Measurements from ENCODE around the gene ATXN7L3. TPM values are rescaled to one million over a fixed set of nuclear protein-coding genes. Genes with fewer than 3 reads are reported as not detected.

Gene ATXN7L3
- polyA plus RNA-seq, 5 donors, result 50.4 to 72.3 (median 58.5) TPM

DNA sequence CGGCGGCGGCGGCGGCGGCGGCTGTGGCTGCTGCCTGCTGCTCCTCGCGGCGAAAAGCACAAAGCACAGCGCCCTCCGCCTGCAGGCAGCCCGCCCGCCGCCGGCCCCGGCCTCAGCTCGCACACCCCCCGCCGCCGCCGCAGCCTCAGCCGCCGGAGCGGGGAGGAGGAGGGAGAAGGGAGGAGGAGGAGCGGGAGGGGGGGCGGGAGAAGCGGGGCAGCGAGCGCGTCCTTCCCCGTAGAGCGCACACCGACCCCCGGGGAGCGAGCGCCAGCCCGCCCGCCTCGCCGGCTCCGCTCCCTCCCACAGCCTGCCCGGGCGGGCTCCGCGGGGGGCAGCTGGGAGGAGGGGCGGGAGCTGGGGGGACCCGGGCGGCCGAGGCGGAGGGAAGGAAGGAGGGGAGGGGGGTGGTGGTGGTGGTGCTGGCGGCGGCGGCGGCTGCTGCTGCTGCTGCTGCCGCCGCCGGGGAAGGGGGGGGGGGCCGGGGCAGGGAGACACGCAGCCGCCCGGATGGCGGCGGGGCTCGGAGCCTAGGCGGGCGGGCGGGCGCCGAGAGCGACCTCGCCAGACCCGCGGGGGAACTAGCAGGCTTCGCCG lies 20.0 kb upstream of the ATXN7L3 start, which contains the start of gene UBTF:
UBTF (minus strand) TSS at position 60 of the 597 bp plus-strand sequence. CDS start 1,446 bp downstream, outside the sequence.
- peak; percentile 71 to 75 for DNase-seq

DNA sequence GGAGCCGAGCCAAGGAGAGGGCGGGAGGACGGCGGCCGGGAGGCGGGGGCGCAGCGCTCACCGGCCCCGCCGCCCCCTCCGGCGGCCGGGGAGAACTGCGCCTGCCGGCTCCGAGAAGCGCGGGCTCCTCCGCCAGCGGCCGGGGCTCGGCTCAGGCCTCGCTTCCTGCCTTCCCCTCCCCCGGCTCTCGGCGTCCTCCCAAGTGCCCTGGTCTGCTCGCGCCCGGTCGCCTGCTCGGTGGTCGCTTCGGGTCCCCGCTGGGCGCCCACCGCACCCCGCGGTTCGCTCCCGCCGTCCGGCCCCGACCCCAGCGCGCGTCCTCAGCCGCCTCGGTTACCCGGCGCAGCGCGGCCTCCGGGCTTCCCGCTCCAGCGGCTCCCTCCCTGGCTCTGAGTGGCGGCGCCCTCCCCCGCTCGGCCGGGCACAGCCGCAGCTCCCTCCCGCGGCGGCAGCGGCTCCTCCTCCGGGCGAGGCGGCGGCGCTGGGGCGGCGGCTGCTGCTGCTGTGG lies 19.5 kb upstream of the ATXN7L3 start:
- peak; percentile 62 to 67 for DNase-seq

DNA sequence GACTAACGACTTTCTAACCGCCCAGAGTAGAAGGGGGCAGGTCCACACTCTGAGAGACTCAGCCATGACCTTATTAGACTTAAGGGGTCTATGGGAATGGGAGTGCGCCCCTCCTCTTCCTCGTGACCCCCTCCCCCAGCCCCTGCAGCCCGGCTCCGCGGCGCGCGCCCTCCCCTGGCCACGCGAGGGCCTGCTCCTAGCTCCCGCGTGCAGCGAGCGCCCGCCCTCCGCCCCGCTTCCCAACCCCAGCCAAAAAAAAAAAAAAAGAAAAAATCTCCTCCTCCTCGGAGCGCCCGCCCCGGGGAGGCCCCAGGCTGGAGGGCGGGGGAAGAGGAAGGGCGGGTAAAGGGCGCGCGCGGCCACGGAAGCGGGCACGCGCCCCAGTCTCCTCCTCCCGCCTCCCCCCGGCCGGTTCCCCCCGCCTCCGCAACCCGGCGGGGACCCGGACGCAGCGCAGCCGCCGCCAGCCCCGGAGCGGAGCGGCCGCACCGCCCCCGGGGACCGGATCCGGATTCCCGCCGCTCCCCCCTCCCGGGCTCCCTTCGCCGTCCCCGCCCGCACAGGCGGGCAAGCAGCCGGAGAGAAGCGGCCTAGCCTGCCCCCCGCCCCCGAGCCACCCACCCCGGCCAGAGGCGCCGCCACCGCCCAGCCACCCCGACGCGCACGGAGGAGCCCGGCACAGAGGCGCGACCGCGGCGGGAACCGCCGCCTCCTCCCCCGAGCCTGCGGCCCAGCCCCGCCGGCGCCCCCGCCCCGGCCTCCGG lies 18.8 kb upstream of the ATXN7L3 start:
- peak; percentile 93 to 94 for DNase-seq

DNA sequence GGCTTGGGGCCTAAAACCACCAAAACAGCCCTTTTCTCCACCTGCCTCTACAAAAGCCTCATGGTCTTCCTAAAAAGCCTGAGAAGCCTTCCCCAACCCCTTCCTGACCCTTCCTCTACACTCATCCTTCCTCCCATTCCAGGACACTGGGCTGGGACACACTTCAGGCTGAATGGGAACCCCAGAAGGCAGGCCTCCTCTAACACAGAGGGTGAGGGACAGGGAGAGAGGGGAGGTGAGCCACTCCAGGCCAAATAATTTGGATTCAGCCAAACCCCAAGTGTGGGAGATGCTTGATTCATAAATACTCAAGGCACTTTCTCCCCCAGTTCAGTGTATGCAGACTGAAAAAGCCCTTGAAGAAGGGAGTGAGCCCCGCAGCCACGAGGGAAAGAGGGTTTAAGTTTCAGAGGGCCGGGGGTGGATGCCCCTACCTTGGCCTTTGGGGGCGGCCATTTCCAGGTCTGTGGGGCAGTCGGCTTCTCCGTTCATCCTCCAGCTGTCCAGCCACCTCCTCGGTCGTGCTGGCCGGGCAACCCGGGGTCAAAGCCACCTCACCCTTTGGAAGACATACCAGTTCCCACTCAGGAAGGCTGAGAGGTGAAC lies 18.2 kb upstream of the ATXN7L3 start:
- DNase-seq, result no peak

DNA sequence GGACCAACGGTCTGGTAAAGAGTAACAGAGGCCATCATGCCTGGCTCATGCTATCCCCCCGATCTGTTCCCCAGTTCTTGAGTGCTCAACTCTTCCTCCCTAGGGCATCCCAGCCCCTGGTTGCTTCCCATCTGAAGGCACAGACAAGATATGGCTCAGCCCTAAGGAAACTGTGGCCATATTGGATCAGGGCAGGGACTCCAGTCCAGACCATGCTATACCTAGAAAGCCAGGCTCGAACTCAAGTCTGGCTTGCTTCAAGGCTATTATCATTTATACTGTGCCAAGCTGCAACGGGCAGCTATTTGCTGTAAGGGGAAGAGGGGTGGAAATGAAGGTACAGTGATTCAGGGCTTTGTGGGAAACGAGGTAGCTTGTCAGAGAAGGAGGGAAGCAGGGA lies 17.0 kb upstream of the ATXN7L3 start:
- DNase-seq, result no peak

DNA sequence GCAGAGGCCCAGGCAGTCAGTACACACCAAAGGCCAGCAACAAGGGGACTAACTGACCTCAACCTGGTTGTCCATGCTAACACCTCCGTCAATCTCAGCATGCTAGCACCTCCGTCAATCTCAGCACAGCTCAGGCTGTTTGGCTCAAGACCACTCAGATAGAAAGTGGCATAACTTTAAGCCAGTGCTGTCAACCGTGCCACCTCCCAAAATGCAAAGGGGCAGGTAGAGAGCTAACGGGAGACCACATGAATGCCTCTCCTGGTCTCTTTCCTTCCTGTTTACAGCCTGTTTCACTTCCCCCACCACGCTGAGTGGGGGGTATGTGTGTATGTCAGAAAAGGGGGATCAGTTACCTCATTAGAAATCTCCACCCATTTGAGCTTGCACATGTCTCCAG lies 16.5 kb upstream of the ATXN7L3 start:
- DNase-seq, result no peak

DNA sequence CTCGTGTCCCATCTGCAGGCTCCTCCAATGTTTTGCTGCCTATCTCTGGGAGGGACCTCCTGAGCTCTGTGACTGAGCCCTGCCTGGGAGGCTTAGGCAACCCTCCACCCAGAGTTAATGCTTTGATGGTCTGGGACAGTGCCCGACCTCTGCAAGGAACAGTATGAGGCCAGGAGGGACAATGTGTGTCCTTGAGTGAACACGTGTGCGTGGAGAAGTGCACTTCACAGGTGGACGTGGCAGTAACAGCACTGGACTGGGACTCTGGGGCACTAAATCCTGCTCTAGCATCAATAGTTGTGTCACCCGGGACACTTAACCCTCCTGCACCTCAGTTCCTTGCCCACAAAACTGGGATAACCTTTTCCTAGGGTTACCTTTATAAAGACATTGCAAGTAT lies 15.2 kb upstream of the ATXN7L3 start:
- no peak for DNase-seq

DNA sequence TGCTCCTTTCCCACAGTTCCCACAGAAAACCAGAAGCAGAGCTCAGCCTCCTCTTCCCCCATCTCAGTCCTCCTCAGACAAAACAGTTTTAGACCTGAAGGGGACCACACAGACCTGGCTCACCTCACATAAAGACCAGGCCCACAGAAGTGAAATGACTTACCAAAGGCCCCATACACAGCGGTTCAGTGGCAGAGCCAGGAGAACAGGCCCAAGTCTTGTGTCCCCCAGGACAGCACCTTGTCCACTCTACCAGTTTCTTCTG lies 14.5 kb upstream of the ATXN7L3 start:
- DNase-seq, result no peak

DNA sequence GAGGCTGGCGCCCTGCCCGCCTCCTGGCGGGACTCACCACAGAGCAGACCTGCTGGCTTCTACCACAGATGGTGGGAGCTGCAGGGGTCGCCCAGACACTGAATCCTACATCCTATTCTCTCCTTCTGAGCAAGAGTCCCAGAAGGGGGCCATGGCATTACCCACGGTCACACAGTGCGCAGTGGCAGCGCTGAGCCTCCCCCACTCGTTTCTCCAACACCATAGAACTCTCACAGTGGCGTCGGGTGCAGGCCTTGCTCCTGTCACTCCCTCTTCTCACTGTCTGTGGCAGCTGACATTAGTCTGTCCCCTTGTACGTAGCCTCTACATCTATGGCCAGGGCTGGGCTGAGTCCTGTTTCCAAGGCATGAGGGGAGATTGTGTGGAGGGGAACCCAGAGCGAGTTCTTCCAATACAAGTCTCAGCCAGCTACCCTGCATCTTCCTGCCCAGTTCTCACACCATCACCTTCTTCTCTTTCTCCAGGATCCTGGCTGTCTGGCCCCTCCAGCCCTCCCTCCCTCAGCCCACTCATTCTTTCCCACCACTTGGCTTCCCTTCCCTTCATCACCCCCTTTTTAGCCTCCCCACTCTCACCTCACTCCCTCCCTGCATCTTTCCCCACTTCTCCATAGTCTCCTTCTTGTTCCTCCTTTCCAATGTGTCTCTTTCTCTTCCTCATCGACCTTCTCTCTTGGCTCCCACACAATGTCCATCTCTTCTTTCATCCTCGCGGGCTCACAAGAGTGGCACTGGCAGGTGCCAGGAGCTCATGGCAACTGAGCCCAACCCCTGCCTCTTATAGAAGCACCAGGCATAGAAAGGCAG lies 13.9 kb upstream of the ATXN7L3 start:
- no peak for DNase-seq

DNA sequence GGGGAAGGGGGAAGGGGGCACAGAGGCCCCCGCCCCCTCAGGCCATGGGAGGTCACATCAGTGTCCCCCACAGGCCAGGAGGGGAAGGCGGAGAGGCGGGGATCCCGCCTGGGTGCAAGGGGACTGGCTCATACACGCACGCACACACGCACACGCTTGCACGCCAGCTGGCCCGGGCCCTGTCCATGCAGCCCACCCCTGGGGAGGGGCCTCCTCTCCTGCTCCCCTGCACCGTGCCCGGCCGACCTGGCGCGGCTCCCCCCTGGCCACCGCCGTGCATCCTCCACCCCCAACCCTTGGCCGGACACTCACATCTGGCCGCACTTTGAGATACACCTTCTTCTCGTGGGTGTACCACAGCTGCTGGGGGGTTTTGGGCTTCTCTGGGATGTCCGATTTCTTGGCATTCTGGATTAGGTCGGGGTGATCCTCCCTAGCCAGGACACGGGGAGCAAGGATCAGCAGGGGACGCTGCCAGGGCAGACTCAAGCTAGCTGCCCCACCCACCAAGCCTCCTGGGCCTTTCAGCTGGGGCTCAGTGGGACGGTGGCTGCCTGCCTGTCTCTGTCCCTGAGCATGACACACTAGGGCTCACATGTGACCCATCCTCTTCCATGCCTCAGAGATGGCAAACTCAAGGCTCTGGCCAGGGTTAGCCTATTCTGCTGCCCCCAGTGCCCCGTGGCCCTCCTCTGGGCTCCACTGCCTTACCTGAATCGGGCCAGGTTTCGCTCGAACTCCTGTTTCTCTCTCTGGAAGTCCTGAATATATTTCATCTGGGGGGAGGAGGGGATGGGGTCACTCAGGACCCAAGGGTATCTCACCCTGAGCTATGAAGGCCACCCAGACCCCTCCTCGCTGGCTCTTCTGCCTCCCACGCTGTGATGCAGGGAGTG lies 13.1 kb upstream of the ATXN7L3 start:
- DNase-seq, result no peak

DNA sequence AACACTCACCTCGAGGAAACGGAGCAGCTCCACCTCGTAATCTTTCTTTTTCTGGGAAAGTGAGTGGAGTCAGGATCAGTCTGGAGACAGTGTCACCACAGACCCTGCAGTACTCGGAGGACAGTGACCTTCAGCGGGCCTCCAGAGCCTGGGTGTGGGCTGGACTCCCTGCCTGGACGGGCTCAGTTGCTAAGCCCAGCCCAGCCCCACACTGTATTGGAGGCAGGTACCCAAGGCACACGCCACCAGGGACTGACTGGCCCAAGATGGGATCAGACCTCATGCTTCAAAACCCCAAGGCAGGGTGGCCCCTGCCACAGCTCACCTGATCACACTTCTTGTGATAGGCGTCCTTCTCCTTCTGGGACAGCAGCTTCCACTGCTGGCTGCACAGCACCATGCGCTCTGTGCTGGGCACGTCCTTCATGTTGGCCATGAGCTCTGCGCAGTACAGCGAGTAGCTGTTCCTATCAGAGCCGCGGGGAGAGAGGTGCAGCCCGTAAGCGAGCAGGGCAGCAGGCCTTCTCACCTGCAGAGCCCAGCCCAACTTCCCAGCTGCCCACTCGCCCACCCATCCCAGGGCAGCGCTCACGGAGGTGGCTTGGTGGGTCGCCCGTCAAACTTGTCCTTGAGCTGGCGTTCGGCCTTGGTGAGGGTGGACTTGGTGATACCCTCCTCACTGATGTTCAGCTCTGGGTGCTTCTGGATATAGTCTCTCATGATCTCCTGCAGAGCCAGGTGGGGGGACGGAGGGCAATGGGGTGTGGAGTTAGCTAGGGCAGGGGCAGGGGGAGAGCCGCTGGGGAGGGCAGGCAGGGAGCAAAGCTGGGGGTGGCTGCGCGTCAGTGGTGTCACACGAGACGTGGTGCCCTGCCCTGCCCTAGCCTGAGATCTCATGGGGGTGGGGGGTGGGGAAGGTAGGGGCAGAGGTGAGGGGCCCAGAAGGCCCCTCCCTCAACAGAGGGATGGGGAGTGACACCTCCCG lies 11.9 kb upstream of the ATXN7L3 start:
- DNase-seq, result no peak

DNA sequence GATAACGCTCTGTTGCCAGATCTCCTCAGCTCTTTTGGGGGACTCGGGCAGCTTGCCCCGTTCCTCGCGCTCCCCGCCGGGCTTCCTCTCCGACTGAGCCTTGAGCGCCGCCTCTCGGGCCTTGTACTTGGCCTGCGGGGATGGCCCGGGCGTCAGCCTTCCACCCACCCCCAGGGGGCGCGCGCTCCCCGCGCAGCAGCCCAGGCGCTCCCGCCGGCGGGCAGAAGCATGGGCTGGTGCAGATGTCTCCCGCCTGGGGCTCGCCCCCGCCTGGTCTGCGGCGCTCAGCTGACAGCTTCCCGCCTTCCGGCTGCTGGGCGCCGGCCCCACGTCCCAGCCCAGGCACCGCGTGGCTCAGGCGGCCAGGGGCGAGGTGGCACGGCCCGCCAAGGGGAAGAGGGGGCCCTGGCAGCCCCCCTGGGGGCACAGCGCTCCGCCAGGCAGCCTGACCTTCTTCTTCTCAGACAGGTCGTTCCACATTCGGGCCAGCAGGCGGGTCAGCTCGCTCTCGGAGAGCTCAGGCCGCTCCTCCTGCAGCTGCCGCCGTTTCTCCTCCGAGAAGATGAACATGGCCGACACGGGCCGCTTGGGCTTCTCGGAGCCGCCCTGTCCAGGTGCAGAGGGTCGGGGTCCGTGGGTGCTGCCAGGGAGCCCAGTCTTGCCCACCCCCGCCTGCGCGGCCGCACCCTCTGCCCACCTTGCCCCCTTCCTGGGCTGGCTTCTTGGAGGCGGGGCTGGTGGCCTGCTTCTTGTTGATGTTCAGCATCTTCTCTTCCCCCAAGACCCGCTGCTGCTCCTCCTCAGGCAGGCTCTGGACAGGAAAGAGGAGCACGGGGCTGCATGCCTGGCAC lies 10.9 kb upstream of the ATXN7L3 start:
- DNase-seq, result peak; percentile 79

DNA sequence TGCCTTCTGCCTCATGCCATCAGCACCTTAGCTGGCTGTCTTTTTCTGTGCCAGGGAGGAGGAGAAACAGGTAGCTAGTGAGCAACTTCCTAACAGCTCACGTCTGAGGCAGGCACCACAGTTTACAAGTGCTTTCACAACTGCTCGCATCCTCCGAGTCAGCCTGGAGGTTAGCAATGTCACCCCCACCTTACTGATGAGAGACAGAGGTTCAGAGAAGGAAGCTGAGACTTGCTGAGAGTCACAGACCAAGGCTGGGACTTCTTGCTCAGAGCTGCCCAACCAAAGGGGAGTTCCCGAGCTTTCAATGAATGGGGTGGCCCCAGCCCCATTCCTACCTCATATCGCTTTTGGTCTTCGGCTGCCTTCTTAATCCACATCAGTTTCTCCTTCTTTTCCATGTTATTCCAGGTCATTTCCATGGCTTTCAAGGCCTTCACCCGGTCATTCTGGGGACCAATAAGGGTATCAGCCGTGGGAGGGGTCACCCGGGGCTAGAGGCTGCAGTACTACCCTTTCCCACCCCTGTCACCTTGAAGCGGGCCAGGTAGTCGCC lies 10.2 kb upstream of the ATXN7L3 start:
- no peak for DNase-seq

DNA sequence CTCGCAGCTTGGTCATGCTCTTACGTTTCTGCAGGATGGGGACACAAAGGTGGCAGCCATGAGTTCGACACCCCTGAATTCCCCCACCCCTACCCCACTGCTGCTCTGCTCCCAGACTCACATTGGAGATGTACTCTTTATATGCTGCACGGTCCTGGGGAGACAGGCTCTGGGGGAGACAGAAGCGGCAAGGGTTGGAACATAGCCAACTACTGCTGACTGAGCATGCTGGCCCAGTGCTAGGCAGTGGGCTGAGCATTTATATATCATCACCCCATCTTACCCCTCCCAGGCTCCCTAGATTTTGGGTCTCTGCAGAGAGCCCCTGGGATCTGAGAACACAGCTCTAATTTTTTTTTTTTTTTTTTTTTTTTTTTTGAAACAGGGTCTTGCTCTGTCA lies 8.1 kb upstream of the ATXN7L3 start:
- DNase-seq, result no peak

DNA sequence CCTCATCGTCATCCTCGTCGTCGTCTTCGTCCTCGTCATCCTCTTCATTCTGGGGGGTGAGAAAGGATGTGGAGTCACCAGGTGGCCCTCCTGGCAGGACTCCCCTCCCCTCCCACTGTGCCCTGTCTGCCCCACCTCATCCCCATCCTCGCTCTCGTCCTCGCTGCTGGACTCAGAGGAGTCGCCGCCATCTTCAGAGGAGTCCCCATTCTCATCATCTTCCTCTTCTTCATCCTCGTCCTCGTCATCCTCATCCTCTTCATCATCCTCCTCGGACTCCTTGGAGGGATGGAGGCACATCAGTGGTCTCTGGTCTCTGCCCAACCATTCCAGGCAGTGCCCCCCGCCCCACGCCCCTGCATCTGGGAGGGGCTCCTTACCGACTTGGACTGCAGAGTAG lies 7.6 kb upstream of the ATXN7L3 start:
- DNase-seq, result no peak

DNA sequence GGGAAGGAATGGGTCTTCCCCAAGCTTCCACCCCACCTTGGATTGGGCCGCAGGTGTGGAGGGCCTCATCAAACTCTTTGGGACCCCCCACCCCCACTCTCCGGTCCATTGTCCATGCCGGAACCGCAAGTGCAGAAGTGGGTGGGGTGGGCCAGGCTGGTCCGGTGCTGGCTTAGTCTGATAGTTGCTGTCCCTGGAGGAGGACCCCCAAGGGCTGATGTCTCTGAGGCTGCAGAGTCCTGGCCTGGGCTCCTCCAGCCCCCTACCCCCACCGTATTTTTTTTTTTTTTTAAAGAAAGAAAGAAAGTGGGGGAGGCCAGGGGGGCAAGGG lies 7.1 kb upstream of the ATXN7L3 start:
- DNase-seq, result no peak

DNA sequence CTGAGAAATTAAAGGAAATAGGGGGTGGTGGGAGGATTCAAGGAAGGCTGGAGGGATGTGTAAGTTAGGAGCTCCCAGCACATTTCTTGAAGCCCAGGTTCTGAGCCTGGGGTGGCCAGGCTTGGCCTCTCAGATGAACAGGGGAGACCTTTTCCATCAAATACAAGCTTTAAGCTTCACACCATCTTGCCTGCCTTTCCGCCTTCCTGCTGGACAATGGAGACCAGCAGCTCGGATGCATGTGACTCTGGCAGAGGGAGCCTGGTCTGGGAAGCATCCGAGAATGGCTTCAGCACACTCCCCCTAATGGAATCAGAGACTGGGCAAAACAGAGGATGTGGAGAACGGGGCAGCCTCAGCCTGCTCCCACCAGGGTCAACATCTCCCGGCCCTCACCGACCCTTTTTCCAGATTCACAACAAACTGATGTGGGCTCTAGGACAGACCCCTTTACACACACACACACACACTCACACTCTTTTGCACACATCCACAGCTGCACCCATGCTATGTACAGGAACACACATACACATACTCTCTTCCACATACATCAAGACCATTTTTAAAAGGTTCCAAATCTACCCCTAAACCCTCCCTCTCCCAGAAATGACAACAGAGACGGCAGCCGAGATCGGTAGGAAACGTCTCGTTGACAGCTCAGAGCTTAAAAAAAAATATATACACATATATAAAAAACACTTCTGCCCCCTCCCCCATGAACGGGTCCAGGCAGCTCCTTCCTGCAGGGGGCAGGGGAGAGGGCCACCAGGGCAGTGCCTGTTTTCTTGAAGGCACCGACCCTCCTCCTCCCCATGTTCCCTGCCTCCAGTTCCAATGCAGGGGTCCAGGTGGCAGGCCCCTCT lies 6.5 kb upstream of the ATXN7L3 start:
- no peak for DNase-seq

DNA sequence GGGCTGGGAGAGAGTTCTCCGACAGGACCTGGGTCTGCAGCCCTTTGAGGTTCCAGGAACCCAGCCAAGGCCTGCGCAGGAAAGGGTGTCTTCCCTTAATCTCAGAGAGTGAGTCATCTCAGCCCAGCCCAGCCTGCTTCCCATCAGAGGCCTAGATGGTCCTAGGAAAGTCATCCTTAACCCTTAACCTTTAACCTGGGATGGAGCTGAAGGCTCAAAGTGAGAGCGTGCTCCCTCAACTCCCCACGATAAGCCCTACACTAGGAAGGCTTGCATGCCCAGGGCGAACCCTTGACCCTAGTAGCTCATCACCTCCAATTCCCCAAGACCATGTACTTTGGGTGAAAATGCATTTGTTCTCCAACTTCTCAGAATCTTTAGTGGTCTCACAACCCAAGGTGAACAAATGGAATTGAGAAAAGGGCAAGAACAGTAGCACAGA lies 4.8 kb upstream of the ATXN7L3 start:
- no peak for DNase-seq

All from right lung (tissue), 5 donors.